Left lung (tissue), 10 donors: Measurements from ENCODE around the gene PPP2R2D. TPM values are rescaled to one million over a fixed set of nuclear protein-coding genes. Genes with fewer than 3 reads are reported as not detected.

ENCODE experiments used
- ATAC-seq: fragments of 200-7000 bp; cut with Tn5 transposase; one replicate; pipeline ENCODE4 v1.9.1; 2020; ENCODE audit warnings: moderate library complexity
- DNase-seq, 4 donors: peaks; one replicate each; pipeline ENCODE4 v3.0.0-alpha.2; 2013 to 2020
- H3K27ac ChIP-seq, 2 donors: fragments of 200-600 bp; sonication (generic) in 1 of 2; one replicate each; pipeline versions ENCODE4 v1.5.0 to v1.8.0; 2020 to 2021
- H3K27me3 ChIP-seq, 2 donors: fragments of 200-600 bp; sonication (generic) in 1 of 2; one replicate each; pipeline versions ENCODE4 v1.5.0 to v1.8.0; 2020 to 2021
- H3K36me3 ChIP-seq, 2 donors: fragments of 200-600 bp; sonication (generic) in 1 of 2; one replicate each; pipeline versions ENCODE4 v1.5.0 to v1.8.0; 2020 to 2021
- H3K4me1 ChIP-seq, 2 donors: fragments of 200-600 bp; one replicate each; pipeline ENCODE4 v1.8.0; 2021
- H3K4me3 ChIP-seq, 2 donors: fragments of 200-600 bp; sonication (generic) in 1 of 2; one replicate each; pipeline versions ENCODE4 v1.5.0 to v1.8.0; 2020 to 2021; ENCODE audit warnings: mild to moderate bottlenecking in 1 of 2
- H3K9me3 ChIP-seq, 2 donors: fragments of 200-600 bp; sonication (generic) in 1 of 2; one replicate each; pipeline versions ENCODE4 v1.5.0 to v1.8.0; 2020 to 2021
- intact Hi-C, 2 donors: fragments of 100-400 bp; cut with DNase I; formaldehyde crosslinking; loops; one replicate each; pipeline versions ENCODE4 v1.11.2 to v1.14.2; 2022
- polyA plus RNA-seq, 6 donors: library from polyadenylated mRNA; unstranded; fragments of 120-200 nt; gene quantifications; one replicate each; pipeline ENCODE4 v1.2.1, GENCODE V29; 2013; ENCODE audit not compliant: insufficient read length in 6 of 6
- total RNA-seq, 2 donors: library from RNA; stranded (reverse); fragmentation: NEBNext Ultra II Directional; extraction: Animal tissue kit (Norgen Biotek cat#: 25700); gene quantifications; one replicate each; pipeline ENCODE4 v1.2.1, GENCODE V29; 2021
- TF ChIP-seq, protein P1 (sequence below), 2 donors: fragments of 200-600 bp; sonication (generic) in 1 of 2; IDR thresholded peaks; one replicate each; pipeline versions ENCODE4 v1.5.0 to v1.8.0; 2021; ENCODE audit warnings: antibody characterized with exemption in 2 of 2
- donor health status: DM: no; HTN: yes; CAD: no.
- donor health status: DM: no; HTN: no; CAD: no.

The PPP2R2D gene
- total and polyA plus RNA-seq, 8 donors: 22.7 to 42.4 (median 35.8) TPM

GRCh38 chr10:131920693-131921092 is 19.9 kb downstream of the PPP2R2D start:
- Histone ChIP-seq H3K27ac (no peak overlapping the region), H3K4me3 (no peak overlapping the region), H3K9me3 (peaks cover 0 to 6% of the 10 kb centered on the region in 2 donors), H3K36me3 (no peaks in the 10 kb centered on the region), H3K27me3 (no peaks in the 10 kb centered on the region), H3K4me1 (peaks cover 0 to 15% of the 10 kb centered on the region in 2 donors)
- ATAC-seq: no peak
- intact Hi-C loops: no loop called here
- DNase-seq: no peak
- TF ChIP-seq, protein P1, sequence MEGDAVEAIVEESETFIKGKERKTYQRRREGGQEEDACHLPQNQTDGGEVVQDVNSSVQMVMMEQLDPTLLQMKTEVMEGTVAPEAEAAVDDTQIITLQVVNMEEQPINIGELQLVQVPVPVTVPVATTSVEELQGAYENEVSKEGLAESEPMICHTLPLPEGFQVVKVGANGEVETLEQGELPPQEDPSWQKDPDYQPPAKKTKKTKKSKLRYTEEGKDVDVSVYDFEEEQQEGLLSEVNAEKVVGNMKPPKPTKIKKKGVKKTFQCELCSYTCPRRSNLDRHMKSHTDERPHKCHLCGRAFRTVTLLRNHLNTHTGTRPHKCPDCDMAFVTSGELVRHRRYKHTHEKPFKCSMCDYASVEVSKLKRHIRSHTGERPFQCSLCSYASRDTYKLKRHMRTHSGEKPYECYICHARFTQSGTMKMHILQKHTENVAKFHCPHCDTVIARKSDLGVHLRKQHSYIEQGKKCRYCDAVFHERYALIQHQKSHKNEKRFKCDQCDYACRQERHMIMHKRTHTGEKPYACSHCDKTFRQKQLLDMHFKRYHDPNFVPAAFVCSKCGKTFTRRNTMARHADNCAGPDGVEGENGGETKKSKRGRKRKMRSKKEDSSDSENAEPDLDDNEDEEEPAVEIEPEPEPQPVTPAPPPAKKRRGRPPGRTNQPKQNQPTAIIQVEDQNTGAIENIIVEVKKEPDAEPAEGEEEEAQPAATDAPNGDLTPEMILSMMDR (IDR thresholded peaks at IDR 0.05): no peak

DNA sequence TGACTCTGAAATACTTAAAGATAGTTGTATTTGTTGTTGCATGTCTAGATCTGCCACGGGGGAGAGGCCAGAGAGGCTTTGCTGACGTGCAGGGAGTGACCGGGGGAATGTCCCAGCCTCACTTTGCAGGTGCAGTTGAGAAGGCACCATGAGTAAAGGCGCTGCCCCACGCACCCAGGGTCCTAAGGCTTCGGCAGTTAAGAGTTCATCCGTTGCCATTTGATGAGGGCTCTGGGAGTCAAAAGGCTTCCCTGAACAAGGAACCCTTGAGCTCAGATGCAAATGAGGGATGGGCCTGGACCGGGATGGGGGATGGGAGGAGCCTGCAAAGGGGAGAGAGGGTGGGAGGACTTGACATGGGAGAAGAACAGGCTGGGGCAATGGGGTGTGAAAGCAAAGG is 20.4 kb downstream of the PPP2R2D start:
- intact Hi-C loops: no loop called here
- TF ChIP-seq, protein P1 (IDR thresholded peaks at IDR 0.05): no peak
- H3K9me3 ChIP-seq: peaks cover 0 to 6% of the 10 kb centered on the region in 2 donors
- H3K36me3 ChIP-seq: no peaks in the 10 kb centered on the region
- no peak for DNase-seq
- no peak overlapping the region for H3K27ac ChIP-seq
- ATAC-seq: no peak
- H3K4me3 ChIP-seq: no peak overlapping the region
- peaks cover 0 to 18% of the 10 kb centered on the region in 2 donors for H3K4me1 ChIP-seq
- no peaks in the 10 kb centered on the region for H3K27me3 ChIP-seq

GRCh38 chr10:131923038-131923756 is 22.4 kb downstream of the PPP2R2D start:
- intact Hi-C loops: no loop called here
- Histone ChIP-seq H3K36me3 (no peaks in the 10 kb centered on the region), H3K27ac (no peak overlapping the region), H3K4me3 (no peak overlapping the region), H3K4me1 (peaks cover 1 to 29% of the 10 kb centered on the region in 2 donors), H3K27me3 (no peaks in the 10 kb centered on the region), H3K9me3 (peaks cover 0 to 6% of the 10 kb centered on the region in 2 donors)
- ATAC-seq (no peak), DNase-seq (no peak)
- TF ChIP-seq, protein P1 (IDR thresholded peaks at IDR 0.05): no peak

DNA sequence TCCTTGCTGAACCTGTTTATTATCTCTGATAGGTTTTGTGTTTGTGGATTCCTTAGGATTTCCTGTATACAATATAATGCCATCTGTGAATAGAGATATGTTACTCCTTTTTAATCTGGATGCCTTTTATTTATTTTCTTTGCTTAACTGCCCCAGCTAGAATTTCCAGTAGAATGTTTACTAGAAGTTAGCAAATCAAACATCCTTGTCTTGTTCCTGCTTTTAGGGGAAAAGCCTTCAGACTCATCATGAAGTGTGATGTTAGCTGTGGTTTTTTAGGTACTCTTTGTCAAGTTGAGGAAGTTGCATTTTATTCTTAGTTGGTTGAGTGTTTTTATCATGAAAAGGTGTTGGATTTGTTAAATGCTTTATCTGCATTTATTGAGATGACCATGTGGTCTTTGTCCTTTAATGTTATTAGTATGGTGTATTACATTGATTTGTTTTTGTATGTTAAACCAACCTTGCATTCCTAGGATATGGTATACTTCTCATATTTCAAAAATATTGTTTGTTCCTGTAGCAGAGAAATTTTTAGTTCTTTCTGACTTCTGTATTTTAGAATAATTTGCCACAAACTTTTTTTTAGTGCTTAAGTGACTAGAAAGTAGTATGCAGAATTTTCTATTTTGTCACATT is 24.3 kb downstream of the PPP2R2D start:
- no peak for DNase-seq
- peaks cover 0 to 6% of the 10 kb centered on the region in 2 donors for H3K9me3 ChIP-seq
- no peak for ATAC-seq
- H3K27ac ChIP-seq: peak overlapping the region in 1 of 2 donors; percentile 69
- H3K4me3 ChIP-seq: no peak overlapping the region
- no peaks in the 10 kb centered on the region for H3K36me3 ChIP-seq
- intact Hi-C loops: no loop called here
- H3K4me1 ChIP-seq: peaks cover 9 to 47% of the 10 kb centered on the region in 2 donors
- no peaks in the 10 kb centered on the region for H3K27me3 ChIP-seq
- TF ChIP-seq, protein P1 (IDR thresholded peaks at IDR 0.05): no peak

DNA sequence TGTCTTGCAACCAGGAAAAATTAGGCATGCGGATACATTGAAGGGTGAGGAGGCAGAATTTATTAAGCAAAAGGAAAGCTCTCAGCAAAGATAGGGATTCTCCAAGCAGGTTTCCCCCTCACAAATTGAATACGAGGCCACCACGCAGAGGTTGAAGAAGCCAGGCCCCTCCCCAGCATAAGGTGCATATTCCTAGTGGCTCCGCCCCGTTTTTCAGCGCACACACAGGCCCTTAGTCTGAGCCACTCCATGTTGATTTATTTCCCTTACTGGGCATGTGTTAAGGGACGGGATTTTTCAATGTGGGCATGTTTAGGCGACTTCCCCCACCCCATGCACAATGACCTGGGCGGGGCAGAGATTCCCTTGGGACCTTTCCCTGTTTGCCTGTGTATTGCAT is 24.9 kb downstream of the PPP2R2D start:
- H3K27ac ChIP-seq: peak overlapping the region in 1 of 2 donors; percentile 69
- DNase-seq: no peak

More for the DNA sequence above, 24.9 kb downstream of the PPP2R2D start:
- intact Hi-C loops: no loop called here
- H3K27me3 ChIP-seq: no peaks in the 10 kb centered on the region
- H3K36me3 ChIP-seq: no peaks in the 10 kb centered on the region
- no peak overlapping the region for H3K4me3 ChIP-seq
- ATAC-seq: no peak
- peaks cover 0 to 6% of the 10 kb centered on the region in 2 donors for H3K9me3 ChIP-seq
- H3K4me1 ChIP-seq: peaks cover 9 to 49% of the 10 kb centered on the region in 2 donors
- TF ChIP-seq, protein P1 (IDR thresholded peaks at IDR 0.05): no peak
